Ishikawa (cell line): ENCODE measurements around the gene GALK2.

ENCODE experiments used
- CEBPB ChIP-seq: IDR thresholded peaks from 2 replicates; pipeline ENCODE4 v1.6.1; 2012
- CREB1 ChIP-seq: IDR thresholded peaks from 2 replicates; pipeline ENCODE4 v1.6.1; 2012; ENCODE audit warnings: low read depth
- EGR1 ChIP-seq: IDR thresholded peaks from 2 replicates; pipeline ENCODE4 v1.6.1; 2012
- EP300 ChIP-seq: IDR thresholded peaks from 2 replicates; pipeline ENCODE4 v1.6.1; 2012; ENCODE audit warnings: borderline replicate concordance
- FOXM1 ChIP-seq: IDR thresholded peaks from 2 replicates; pipeline ENCODE4 v1.6.1; 2012; ENCODE audit warnings: low read depth, borderline replicate concordance
- NFIC ChIP-seq: IDR thresholded peaks from 2 replicates; pipeline ENCODE4 v1.6.1; 2012
- RAD21 ChIP-seq: IDR thresholded peaks from 2 replicates; pipeline ENCODE4 v1.6.1; 2012; ENCODE audit warnings: low read depth
- TAF1 ChIP-seq: IDR thresholded peaks from 2 replicates; pipeline ENCODE4 v1.6.1; 2012; ENCODE audit warnings: low read depth, mild to moderate bottlenecking
- TCF12 ChIP-seq: IDR thresholded peaks from 2 replicates; pipeline ENCODE4 v1.6.1; 2012; ENCODE audit warnings: low read depth
- TEAD4 ChIP-seq: IDR thresholded peaks from 2 replicates; pipeline ENCODE4 v1.6.1; 2012
- YY1 ChIP-seq: IDR thresholded peaks from 2 replicates; pipeline ENCODE4 v1.6.1; 2012; ENCODE audit warnings: low read depth
- ZBTB7A ChIP-seq: IDR thresholded peaks from 2 replicates; pipeline ENCODE4 v1.6.1; 2012; ENCODE audit warnings: low read depth
- TF ChIP-seq, protein P1 (sequence below): IDR thresholded peaks from 2 replicates; pipeline ENCODE4 v1.6.1; 2012
- TF ChIP-seq, protein P2 (sequence below): IDR thresholded peaks from 2 replicates; pipeline ENCODE4 v1.6.1; 2012; ENCODE audit warnings: low read depth, mild to moderate bottlenecking
- TF ChIP-seq, protein P3 (sequence below): IDR thresholded peaks from 2 replicates; pipeline ENCODE4 v1.6.1; 2012

Gene GALK2

DNA sequence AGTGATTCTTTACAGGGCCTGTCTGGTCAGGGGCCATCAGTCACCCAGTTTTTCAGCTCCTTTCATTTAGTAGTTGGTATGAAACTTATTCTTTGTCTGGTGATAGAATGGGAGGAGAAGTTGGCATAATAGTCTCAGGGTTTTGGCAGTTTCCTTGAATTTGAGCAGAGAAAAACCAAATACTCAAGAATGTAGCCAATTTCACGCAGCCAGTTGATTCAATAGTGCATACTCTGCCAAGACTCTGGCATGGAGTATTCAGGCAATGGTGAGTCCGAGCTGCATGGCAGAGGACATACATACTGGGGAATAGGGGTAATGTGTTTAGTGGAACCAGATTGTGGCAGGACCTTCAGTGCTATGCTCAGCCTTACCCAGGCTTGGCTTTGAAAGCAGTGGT is 118.3 kb downstream of the GALK2 start:
- TF ChIP-seq FOXM1 (no peak), TEAD4 (no peak)

DNA sequence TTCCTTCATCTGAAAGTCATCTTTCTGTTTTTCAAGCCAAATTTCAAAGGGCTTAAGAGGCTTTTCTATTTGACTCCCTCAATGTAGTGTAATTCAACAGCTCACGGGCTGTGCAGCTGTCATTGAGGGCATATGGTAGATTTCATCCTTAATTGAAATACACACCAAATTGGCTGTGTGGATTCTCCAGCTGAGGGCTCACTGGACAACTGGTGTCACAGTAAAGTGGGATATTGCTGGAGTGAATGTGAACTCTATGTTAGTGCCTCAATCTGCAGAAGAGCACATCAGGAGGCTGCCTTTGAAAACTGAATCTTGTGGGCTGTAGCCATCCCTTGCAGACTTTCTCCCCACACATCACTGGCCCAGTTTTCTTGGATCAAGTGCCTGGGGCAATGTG is 120.1 kb downstream of the GALK2 start:
- TF ChIP-seq CREB1 (no peak), RAD21 (no peak), TAF1 (no peak), CEBPB (no peak)
- TF ChIP-seq, protein P1, sequence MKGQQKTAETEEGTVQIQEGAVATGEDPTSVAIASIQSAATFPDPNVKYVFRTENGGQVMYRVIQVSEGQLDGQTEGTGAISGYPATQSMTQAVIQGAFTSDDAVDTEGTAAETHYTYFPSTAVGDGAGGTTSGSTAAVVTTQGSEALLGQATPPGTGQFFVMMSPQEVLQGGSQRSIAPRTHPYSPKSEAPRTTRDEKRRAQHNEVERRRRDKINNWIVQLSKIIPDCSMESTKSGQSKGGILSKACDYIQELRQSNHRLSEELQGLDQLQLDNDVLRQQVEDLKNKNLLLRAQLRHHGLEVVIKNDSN, result no peak
- TF ChIP-seq, protein P2, sequence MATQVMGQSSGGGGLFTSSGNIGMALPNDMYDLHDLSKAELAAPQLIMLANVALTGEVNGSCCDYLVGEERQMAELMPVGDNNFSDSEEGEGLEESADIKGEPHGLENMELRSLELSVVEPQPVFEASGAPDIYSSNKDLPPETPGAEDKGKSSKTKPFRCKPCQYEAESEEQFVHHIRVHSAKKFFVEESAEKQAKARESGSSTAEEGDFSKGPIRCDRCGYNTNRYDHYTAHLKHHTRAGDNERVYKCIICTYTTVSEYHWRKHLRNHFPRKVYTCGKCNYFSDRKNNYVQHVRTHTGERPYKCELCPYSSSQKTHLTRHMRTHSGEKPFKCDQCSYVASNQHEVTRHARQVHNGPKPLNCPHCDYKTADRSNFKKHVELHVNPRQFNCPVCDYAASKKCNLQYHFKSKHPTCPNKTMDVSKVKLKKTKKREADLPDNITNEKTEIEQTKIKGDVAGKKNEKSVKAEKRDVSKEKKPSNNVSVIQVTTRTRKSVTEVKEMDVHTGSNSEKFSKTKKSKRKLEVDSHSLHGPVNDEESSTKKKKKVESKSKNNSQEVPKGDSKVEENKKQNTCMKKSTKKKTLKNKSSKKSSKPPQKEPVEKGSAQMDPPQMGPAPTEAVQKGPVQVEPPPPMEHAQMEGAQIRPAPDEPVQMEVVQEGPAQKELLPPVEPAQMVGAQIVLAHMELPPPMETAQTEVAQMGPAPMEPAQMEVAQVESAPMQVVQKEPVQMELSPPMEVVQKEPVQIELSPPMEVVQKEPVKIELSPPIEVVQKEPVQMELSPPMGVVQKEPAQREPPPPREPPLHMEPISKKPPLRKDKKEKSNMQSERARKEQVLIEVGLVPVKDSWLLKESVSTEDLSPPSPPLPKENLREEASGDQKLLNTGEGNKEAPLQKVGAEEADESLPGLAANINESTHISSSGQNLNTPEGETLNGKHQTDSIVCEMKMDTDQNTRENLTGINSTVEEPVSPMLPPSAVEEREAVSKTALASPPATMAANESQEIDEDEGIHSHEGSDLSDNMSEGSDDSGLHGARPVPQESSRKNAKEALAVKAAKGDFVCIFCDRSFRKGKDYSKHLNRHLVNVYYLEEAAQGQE, result no peak

DNA sequence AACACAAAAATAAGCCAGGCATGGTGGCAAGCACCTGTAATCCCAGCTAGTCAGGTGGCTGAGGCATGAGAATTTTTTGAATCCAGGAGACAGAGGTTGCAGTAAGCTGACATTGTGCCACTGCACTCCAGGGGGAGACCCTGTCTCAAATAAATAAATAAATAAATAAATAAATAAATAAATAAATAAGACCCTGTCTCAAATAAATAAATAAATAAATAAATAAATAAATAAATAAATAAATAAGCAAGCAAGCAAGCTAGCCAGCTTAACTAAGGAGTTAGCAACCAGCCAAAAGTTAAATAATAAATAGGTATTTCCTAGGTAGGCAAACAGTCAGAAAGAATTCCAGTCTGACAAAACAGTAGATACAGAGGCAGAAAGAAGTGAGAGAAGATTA is 123.9 kb downstream of the GALK2 start:
- no peak for TF ChIP-seq EP300
- no peak for TF ChIP-seq EGR1
- no peak for TF ChIP-seq CREB1
- TF ChIP-seq RAD21, result no peak
- no peak for TF ChIP-seq TEAD4
- TF ChIP-seq, protein P1, result no peak
- no peak for TF ChIP-seq NFIC
- TF ChIP-seq YY1, result no peak
- TF ChIP-seq, protein P2, result no peak

DNA sequence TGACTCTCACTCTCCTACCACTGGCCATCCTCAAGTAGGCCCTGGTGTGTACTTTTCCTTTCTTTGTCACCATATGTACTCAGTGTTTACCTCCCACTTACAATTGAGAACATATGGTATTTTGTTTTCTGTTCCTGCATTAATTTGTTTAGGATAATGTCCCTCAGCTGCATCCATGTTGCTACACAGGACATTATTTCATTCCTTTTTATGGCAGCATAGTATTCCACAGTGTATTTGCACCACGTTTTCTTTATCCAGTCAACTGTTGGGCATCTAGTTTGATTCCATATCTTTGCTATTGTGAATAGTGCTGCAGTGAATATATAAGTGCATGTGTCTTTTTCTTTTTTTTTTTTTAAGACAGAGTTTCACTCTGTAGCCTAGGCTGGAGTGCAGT is 126.2 kb downstream of the GALK2 start:
- no peak for TF ChIP-seq TCF12
- TF ChIP-seq, protein P3, sequence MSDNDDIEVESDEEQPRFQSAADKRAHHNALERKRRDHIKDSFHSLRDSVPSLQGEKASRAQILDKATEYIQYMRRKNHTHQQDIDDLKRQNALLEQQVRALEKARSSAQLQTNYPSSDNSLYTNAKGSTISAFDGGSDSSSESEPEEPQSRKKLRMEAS, result no peak
- TF ChIP-seq TAF1, result no peak
- TF ChIP-seq YY1, result no peak
- no peak for TF ChIP-seq EGR1
- TF ChIP-seq, protein P1, result no peak
- TF ChIP-seq EP300, result no peak
- TF ChIP-seq RAD21, result no peak
- no peak for TF ChIP-seq CREB1
- TF ChIP-seq NFIC, result no peak
- TF ChIP-seq, protein P2, result no peak
- no peak for TF ChIP-seq FOXM1
- TF ChIP-seq TEAD4, result no peak
- TF ChIP-seq CEBPB, result no peak
- no peak for TF ChIP-seq ZBTB7A

DNA sequence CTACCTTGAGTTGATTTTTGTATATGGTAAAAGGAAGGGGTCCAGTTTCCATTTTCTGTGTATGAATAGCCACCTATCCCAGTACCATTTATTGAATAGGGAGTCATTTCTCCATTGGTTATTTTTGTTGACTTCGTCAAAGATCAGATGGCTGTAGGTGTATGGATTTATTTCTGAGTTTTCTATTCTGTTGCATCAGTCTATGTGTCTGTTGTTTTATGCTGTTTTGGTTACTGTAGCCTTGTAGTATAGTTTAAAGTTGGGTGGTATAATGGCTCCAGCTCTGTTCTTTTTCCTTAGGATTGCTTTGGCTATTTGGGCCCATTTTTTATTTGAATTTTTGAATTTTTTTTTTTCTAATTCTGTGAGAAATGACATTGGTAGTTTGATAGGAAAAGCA is 127.5 kb downstream of the GALK2 start:
- TF ChIP-seq TCF12 (no peak), CREB1 (no peak), CEBPB (no peak), NFIC (no peak), YY1 (no peak), TAF1 (no peak), TEAD4 (no peak), EGR1 (no peak), EP300 (no peak), RAD21 (no peak), FOXM1 (no peak)
- TF ChIP-seq, protein P2, result no peak
- TF ChIP-seq, protein P3, result no peak
